ENCODE measurements around the gene WDR18.
"Not testable (repeated sequence)": the region's sequence is repeated elsewhere in the genome, so short reads cannot be mapped to it uniquely, and the experiment has no call there.

WDR18 gene

DNA sequence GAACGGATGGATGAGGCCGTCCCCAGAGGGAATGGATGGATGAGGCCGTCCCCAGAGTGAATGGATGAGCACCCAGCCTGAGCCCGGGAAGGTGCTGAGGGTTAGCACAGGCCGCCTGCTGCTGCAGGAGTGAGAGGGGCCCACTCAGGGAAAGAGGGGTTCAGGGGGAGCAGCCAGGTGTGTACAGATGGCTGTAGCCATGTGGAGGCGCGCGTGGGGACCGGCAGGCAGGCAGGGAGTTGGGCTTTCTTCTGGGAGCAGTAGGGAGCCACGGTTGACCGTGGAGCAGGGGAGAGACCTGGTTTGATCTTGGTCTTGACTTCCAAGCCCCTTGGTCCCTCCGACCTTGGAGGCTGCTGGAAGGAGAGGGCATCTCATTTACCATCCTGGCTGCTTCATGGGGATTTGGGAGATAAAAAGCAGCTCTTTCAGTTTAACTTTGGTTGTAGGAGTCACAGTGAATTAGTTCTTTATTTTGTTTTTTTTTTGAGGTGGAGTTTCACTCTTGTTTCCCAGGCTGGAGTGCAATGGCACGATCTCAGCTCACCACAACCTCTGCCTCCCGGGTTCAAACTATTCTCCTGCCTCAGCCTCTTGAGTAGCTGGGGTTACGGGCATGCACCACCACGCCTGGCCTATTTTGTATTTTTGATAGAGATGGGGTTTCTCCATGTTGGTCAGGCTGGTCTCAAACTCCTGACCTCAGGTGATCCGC lies 33.6 kb upstream of the WDR18 start:
- DNase-seq, result no peak

DNA sequence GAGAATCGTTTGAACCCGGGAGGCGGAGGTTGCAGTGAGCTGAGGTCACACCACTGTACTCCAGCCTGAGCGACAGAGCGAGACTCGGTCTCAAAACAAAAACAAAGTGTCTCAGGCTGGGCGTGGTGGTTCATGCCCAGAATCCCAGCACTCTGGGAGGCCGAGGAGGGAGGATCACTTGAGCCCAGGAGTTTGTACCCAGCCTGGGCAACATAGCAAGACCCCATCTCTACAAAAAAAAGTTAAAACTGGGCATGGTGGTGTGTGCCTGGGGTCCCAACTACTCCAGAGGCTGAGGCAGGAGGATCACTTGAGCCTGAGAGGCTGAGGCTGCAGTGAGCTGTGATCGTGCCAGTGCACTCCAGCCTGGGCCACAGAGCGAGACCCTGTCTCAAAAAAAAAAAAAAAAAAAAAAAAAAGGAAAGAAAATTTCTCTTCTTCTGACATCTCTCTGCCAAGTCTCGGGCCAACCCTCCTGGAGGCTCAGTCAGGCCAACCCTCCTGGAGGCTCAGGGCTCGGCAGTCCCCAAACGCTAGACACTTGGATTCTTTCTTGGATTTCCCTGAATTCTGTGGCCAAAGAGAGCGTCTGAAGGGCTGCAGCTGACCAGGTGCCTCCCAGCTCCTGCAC lies 32.0 kb upstream of the WDR18 start:
- DNase-seq, result no peak

GRCh38 chr19:952680-953444 lies 31.3 kb upstream of the WDR18 start:
- DNase-seq, result no peak

- no peak for DNase-seq
Observed at GRCh38 chr19:953445-954271, 30.5 kb upstream of the WDR18 start.

- no peak for DNase-seq
Observed at GRCh38 chr19:954272-954671, 29.9 kb upstream of the WDR18 start.

GRCh38 chr19:954672-955494 lies 29.3 kb upstream of the WDR18 start:
- DNase-seq, result no peak

- DNase-seq, result no peak
Observed at GRCh38 chr19:955803-956765, 28.1 kb upstream of the WDR18 start.

- DNase-seq, result no peak
Observed at GRCh38 chr19:956766-957440, 27.2 kb upstream of the WDR18 start.

DNA sequence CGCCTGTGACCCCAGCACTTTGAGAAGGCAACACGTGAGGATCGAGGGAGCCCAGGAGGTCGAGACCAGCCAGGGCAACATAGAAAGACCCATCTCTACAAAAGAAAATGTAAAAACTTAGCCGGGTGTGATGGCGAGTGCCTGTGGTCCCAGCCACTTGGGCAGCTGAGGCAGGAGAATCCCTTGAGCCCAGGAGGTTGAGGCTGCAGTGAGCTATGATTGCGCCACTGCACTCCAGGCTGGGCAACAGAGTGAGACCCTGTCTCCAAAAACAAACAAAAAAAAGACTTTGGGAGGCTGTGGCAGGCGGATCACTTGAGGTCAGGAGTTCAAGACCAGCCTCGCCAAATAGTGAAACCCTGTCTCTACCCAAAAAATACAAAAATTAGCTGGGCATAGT lies 26.6 kb upstream of the WDR18 start:
- not testable (repeated sequence) for DNase-seq

GRCh38 chr19:958967-959855 lies 24.9 kb upstream of the WDR18 start:
- DNase-seq, result no peak

- DNase-seq, result no peak
Observed at GRCh38 chr19:960020-960419, 24.1 kb upstream of the WDR18 start.

DNA sequence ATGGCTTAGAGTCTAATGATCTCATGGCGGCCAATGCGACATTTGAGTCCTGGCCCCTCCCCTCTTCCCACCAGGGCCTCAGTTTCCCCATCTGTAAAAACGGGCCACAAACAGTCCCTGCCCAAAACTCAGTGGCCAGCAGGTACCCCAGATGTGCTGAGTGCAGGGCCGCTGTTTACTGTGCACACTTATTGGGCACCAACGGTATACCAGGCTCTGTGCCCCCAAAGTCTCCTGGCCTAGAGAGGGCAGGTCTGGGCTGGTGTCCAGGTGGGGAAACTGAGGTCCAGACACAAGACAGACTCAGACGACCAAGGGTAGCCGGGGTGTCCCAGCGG lies 23.6 kb upstream of the WDR18 start:
- DNase-seq, result no peak

DNA sequence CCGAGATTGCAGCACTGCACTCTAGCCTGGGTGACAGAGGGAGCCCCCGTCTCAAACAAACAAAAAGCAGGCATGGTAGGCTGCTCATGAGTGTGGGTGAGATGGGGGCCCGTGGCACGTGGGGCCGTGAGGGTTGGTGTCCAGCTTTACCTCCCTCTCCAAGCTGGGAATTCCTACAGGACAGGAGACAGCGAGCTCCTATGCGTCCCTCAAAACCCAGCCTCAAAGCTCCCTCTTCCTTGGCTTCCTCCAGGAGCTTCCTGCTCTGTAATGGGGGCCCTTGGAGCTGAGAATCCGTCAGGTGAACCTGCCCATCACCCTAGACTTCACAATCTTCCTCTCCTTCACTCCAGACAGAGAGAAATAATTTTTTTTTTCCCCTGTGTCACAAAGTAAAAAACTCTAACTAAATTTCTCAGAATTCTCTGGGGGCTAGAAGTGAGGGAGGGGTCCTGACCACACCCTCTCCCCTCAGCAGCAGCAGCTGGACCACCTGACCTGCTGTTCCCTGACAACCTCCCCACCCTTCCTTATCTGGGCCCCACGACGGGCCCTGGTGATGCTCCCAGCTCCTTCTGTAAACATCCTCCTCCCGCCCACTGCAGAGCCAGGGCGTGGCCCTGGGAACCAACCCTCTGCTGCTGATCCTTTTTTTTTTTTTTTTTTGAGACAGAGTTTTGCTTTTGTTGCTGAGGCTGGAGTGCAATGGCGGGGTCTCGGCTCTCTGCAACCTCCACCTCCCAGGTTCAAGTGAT lies 22.1 kb upstream of the WDR18 start:
- no peak for DNase-seq

DNA sequence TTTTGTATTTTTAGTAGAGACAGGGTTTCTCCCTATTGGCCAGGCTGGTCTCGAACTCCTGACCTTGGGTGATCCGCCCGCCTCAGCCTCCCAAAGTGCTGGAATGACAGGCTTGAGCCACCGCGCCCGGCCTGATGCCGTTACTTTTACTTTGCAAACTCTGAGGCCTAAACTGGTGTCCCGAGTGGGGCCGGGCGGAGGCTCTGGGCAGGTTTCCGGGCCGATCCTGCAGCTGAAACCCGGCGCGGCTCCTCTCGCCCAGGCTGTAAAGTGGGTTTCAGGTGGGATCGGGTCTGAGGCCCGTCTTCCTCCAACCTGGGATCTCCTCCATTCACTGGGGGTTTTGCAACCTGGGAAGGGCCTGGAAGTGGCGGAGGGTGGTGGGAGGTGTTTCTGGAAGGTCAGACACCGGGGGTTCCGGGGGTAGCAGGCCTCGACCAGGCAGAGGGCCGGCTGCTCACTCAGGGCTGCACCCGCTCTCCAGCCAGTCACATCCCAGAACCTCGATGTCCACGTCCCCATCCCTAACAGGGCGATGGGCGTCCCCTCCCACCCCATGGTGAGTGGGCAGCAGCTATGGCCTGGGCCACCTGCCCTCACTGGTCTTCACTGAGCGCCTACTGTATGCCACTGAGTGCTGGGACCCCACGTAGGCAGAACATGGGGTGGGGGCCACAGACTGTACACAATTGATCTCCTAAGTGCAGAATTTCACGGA lies 21.3 kb upstream of the WDR18 start:
- no peak for DNase-seq

GRCh38 chr19:963486-963951 lies 20.6 kb upstream of the WDR18 start:
- DNase-seq, result no peak

DNA sequence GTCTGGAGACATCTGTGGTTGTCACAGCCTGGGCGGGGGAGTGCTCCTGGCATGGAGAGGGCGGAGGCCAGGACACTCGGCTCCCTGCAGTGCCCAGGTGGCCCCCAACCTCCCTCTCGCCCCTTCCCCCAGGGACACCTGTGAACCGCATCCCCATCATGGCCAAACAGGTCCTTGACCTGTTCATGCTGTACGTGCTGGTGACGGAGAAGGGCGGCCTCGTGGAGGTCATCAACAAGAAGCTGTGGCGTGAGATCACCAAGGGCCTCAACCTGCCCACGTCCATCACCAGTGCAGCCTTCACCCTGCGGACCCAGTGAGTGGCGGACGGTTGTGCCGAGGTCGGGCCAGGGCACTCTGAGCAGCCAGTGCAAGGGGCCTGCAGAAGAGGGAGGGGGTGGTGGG lies 20.0 kb upstream of the WDR18 start:
- no peak for DNase-seq

GRCh38 chr19:964761-965694 lies 19.1 kb upstream of the WDR18 start:
- no peak for DNase-seq
